KMS-11 (cell line): ENCODE measurements around the gene ZNF593.

Source experiments
- H2AFZ ChIP-seq: fragments of 200-600 bp; sonication (generic); 2 replicates; pipeline ENCODE4 v1.6.1; 2016; ENCODE audit warnings: antibody characterized with exemption, mixed run types, low read depth
- H3K27ac ChIP-seq: fragments of 200-600 bp; sonication (generic); 2 replicates; pipeline ENCODE4 v1.6.1; 2016; ENCODE audit warnings: mild to moderate bottlenecking, mixed run types
- H3K27me3 ChIP-seq: fragments of 200-600 bp; sonication (generic); 2 replicates; pipeline ENCODE4 v1.6.1; 2017; ENCODE audit warnings: mild to moderate bottlenecking, low read depth, mixed run types, moderate library complexity; ENCODE audit not compliant: insufficient read depth
- H3K36me3 ChIP-seq: fragments of 200-600 bp; sonication (generic); 2 replicates; pipeline ENCODE4 v1.6.1; 2017; ENCODE audit warnings: mild to moderate bottlenecking, mixed run types; ENCODE audit not compliant: insufficient read depth
- H3K4me1 ChIP-seq: fragments of 200-600 bp; sonication (generic); 2 replicates; pipeline ENCODE4 v1.6.1; 2016; ENCODE audit warnings: mild to moderate bottlenecking, low read depth, mixed run types; ENCODE audit not compliant: poor library complexity, severe bottlenecking
- H3K4me2 ChIP-seq: fragments of 200-600 bp; sonication (generic); 2 replicates; pipeline ENCODE4 v1.7.0; 2016; ENCODE audit warnings: mild to moderate bottlenecking, mixed run types
- H3K4me3 ChIP-seq: fragments of 200-600 bp; sonication (generic); IDR thresholded peaks from 2 replicates; pipeline ENCODE4 v1.6.1; 2017; ENCODE audit warnings: low read depth, low read length, mixed read lengths; ENCODE audit not compliant: insufficient read depth
- H3K79me2 ChIP-seq: fragments of 200-600 bp; sonication (generic); 2 replicates; pipeline ENCODE4 v1.6.1; 2016; ENCODE audit warnings: low read depth, mixed run types; ENCODE audit not compliant: insufficient read depth
- H3K9ac ChIP-seq: fragments of 200-600 bp; sonication (generic); 2 replicates; pipeline ENCODE4 v1.6.1; 2016; ENCODE audit warnings: mild to moderate bottlenecking, mixed run types
- H4K20me1 ChIP-seq: fragments of 200-600 bp; sonication (generic); 2 replicates; pipeline ENCODE4 v1.6.1; 2016; ENCODE audit warnings: mild to moderate bottlenecking, mixed run types; ENCODE audit not compliant: insufficient read depth
- CTCF ChIP-seq: fragments of 200-600 bp; sonication (generic); conservative IDR thresholded peaks from 2 replicates; pipeline ENCODE4 v1.6.1; 2017; ENCODE audit warnings: low read depth, mild to moderate bottlenecking, antibody characterized with exemption, low read length, moderate library complexity, mixed read lengths

ZNF593 gene

GRCh38 chr1:26124418-26125331 lies 45.0 kb upstream of the ZNF593 start:
- Histone ChIP-seq H3K27ac (no peak overlapping the region; the same call in 1 of the 2 replicates), H3K36me3 (no peaks in the 10 kb centered on the region), H3K27me3 (no peaks in the 10 kb centered on the region), H3K4me2 (peak overlapping the region; percentile 67; the same call in 1 of the 2 replicates), H3K4me3 (no peak overlapping the region), H3K79me2 (peaks cover 3% of the 10 kb centered on the region; the same call in 1 of the 2 replicates), H3K4me1 (peaks cover 76% of the 10 kb centered on the region), H2AFZ (no peak overlapping the region), H4K20me1 (no peaks in the 10 kb centered on the region), H3K9ac (no peak overlapping the region)
- TF ChIP-seq CTCF: no peak

- Histone ChIP-seq H3K4me1 (peaks cover 69% of the 10 kb centered on the region), H2AFZ (no peak overlapping the region), H3K27ac (peak overlapping the region; percentile 74; the same call in 1 of the 2 replicates), H3K4me2 (peak overlapping the region; percentile 67), H4K20me1 (no peaks in the 10 kb centered on the region), H3K4me3 (no peak overlapping the region), H3K36me3 (no peaks in the 10 kb centered on the region), H3K79me2 (peaks cover 3% of the 10 kb centered on the region; the same call in 1 of the 2 replicates), H3K9ac (no peak overlapping the region), H3K27me3 (no peaks in the 10 kb centered on the region)
- no peak for TF ChIP-seq CTCF
Observed at GRCh38 chr1:26125382-26125781, 44.3 kb upstream of the ZNF593 start.

- no peak for TF ChIP-seq CTCF
- Histone ChIP-seq H3K9ac (peak overlapping the region; percentile 40; the same call in 1 of the 2 replicates), H3K4me2 (peak overlapping the region; percentile 67), H3K36me3 (no peaks in the 10 kb centered on the region), H2AFZ (no peak overlapping the region), H3K4me1 (peaks cover 64% of the 10 kb centered on the region), H4K20me1 (no peaks in the 10 kb centered on the region), H3K27ac (peak overlapping the region; percentile 74), H3K4me3 (peak overlapping the region; percentile 74), H3K79me2 (peaks cover 3% of the 10 kb centered on the region; the same call in 1 of the 2 replicates), H3K27me3 (no peaks in the 10 kb centered on the region)
Observed at GRCh38 chr1:26125946-26126320, 43.8 kb upstream of the ZNF593 start.

GRCh38 chr1:26126321-26127084 lies 43.2 kb upstream of the ZNF593 start:
- no peaks in the 10 kb centered on the region for H3K36me3 ChIP-seq
- H3K27me3 ChIP-seq: no peaks in the 10 kb centered on the region
- H3K4me3 ChIP-seq: peak overlapping the region; percentile 74
- H4K20me1 ChIP-seq: no peaks in the 10 kb centered on the region
- H3K27ac ChIP-seq: peak overlapping the region; percentile 74
- H3K4me1 ChIP-seq: peaks cover 58% of the 10 kb centered on the region
- peak overlapping the region; percentile 67 for H3K4me2 ChIP-seq
- TF ChIP-seq CTCF: no peak
- H3K9ac ChIP-seq: peak overlapping the region; percentile 40; the same call in 1 of the 2 replicates
- no peak overlapping the region; the same call in 1 of the 2 replicates for H2AFZ ChIP-seq
- no peaks in the 10 kb centered on the region; the same call in 1 of the 2 replicates for H3K79me2 ChIP-seq
